ENCODE results near the gene CENPH. TPM values are rescaled to one million over a fixed set of nuclear protein-coding genes. Genes with fewer than 3 reads are reported as not detected.

The CENPH gene
- polyA plus RNA-seq, 1 of the 3 experiments (the other 2 are of a cell fraction) = 14.6 TPM

DNA sequence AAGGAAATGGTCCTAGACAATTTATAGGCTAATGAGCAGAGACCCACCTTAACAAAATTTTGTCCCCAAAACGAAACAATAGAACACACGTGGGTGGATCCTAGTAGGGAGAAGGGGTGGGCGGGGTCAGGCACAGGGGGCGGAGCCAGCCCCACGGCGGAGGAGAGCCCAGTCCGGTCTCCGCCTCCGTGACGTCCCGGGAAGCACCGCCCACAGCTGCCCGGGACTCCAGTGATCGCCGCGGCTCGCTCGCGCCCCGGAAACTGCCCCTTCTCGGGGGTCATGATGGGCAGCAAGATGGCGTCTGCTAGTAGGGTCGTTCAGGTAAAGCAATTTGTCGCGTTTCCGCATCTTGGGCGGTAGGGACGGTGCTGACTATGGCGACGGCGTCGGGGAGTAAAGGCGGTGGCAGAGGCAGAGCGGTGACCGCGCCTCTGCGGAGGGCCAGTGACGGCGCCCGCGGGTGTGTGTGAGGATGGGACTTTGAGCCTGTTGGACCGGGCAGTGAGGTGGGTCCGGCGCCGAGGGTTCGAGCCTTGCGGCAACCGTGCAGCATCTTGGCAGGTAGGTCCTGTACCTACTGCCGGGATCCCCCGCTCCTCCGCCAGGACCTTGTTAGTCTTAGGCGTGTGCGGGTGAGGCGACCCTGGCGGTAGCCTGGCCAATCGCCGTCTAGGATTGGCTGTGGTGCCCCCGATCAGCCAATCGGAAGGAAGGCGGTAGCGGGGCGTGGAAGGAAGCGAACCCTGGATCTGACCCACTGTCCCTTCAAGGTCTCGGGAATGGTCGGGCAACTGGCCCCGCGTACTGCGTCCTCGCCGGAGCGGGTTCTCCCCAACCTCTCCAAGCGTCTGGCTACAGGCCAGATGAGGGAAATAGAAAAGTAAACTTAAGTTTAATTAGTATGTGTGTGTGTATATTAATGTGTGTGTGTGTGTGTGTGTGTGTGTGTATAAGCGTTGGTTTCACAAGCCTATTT is 28.5 kb downstream of the CENPH start:
- H2AFZ ChIP-seq (ENCODE audit: low read depth) = peak overlapping the region; percentile 100
- H3K4me3 ChIP-seq (ENCODE audit: low read depth in 2 of 2, low read length in 1 of 2) = peak overlapping the region; percentile 89 to 90
- H3F3A ChIP-seq (replicated peaks; ENCODE audit: insufficient read depth) = peaks cover 30% of the 10 kb centered on the region
- peak; percentile 98 for DNase-seq
- H3K9me3 ChIP-seq = no peaks in the 10 kb centered on the region
- H3K27ac ChIP-seq (ENCODE audit: low read depth in 2 of 2, low read length in 1 of 2) = peak overlapping the region; percentile 82 to 90
- H3K4me1 ChIP-seq (ENCODE audit: control insufficient read depth in 1 of 2, insufficient read depth in 2 of 2, low read depth in 1 of 2, low read length in 1 of 2) = peaks cover 3 to 5% of the 10 kb centered on the region in 2 experiments; a peak in 3 of 4 replicates
- CTCF ChIA-PET = interaction anchor here (0.7 to 1.4 kb wide), 2 partner anchors 28 to 117 kb away, joined by 3 to 6 read pairs; partner anchors contain the start of gene CENPH
- WGBS (ENCODE audit: low lambda C conversion rate) = under 1% methylated on average over 38 of the region's 73 CpGs
- POLR2A ChIA-PET = interaction anchor here (0.6 kb wide), 1 partner anchor 58 kb away, joined by 6 read pairs; no protein-coding TSS in a partner anchor
- H3K36me3 ChIP-seq (replicated peaks in 1 of 2; ENCODE audit: control insufficient read depth in 1 of 2, insufficient read depth in 2 of 2, low read length in 1 of 2) = peaks cover 0 to 4% of the 10 kb centered on the region in 2 experiments
- no peaks in the 10 kb centered on the region for H3K27me3 ChIP-seq (ENCODE audit: insufficient read depth)
- H3K9me2 ChIP-seq = no peaks in the 10 kb centered on the region
- H3K4me2 ChIP-seq = peak overlapping the region; percentile 80
- H3K79me2 ChIP-seq (ENCODE audit: insufficient read depth) = peaks cover 43% of the 10 kb centered on the region
- H4K20me1 ChIP-seq (ENCODE audit: insufficient read depth) = no peaks in the 10 kb centered on the region
- peak overlapping the region; percentile 84 for H3K9ac ChIP-seq
- no peak for TF ChIP-seq FOSL2 (IDR thresholded peaks at IDR 0.05; ENCODE audit: borderline replicate concordance, low read depth)
- TF ChIP-seq MEF2A (IDR thresholded peaks at IDR 0.05; ENCODE audit: borderline replicate concordance, low read depth) = no peak
- peak; percentile 68 for TF ChIP-seq GABPA (IDR thresholded peaks at IDR 0.05; ENCODE audit: low read depth)
- TF ChIP-seq RAD21 (IDR thresholded peaks at IDR 0.05; ENCODE audit: low read length) = no peak
- no peak for TF ChIP-seq TEAD4 (IDR thresholded peaks at IDR 0.05; ENCODE audit: borderline replicate concordance, insufficient read depth)
- TF ChIP-seq EP300 (IDR thresholded peaks at IDR 0.05; ENCODE audit: borderline replicate concordance in 1 of 2, low read depth in 1 of 2, low read length in 1 of 2) = no peak
- peak; percentile 89 for TF ChIP-seq YY1 (IDR thresholded peaks at IDR 0.05; ENCODE audit: low read depth)
- no peak for TF ChIP-seq FOXM1 (IDR thresholded peaks at IDR 0.05; ENCODE audit: low read depth)
- TF ChIP-seq SMC3 (IDR thresholded peaks at IDR 0.05; ENCODE audit: low read depth, low read length) = no peak
- TF ChIP-seq, protein P1, sequence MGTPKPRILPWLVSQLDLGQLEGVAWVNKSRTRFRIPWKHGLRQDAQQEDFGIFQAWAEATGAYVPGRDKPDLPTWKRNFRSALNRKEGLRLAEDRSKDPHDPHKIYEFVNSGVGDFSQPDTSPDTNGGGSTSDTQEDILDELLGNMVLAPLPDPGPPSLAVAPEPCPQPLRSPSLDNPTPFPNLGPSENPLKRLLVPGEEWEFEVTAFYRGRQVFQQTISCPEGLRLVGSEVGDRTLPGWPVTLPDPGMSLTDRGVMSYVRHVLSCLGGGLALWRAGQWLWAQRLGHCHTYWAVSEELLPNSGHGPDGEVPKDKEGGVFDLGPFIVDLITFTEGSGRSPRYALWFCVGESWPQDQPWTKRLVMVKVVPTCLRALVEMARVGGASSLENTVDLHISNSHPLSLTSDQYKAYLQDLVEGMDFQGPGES (IDR thresholded peaks at IDR 0.05; ENCODE audit: low read depth, low read length) = no peak
- no peak for TF ChIP-seq GATA2 (CRISPR knock-in tag; IDR thresholded peaks at IDR 0.05)
- TF ChIP-seq TCF12 (IDR thresholded peaks at IDR 0.05) = no peak
- peak; percentile 90 for TF ChIP-seq MXI1 (IDR thresholded peaks at IDR 0.05; ENCODE audit: low read depth, low read length)
- TF ChIP-seq, protein P2, sequence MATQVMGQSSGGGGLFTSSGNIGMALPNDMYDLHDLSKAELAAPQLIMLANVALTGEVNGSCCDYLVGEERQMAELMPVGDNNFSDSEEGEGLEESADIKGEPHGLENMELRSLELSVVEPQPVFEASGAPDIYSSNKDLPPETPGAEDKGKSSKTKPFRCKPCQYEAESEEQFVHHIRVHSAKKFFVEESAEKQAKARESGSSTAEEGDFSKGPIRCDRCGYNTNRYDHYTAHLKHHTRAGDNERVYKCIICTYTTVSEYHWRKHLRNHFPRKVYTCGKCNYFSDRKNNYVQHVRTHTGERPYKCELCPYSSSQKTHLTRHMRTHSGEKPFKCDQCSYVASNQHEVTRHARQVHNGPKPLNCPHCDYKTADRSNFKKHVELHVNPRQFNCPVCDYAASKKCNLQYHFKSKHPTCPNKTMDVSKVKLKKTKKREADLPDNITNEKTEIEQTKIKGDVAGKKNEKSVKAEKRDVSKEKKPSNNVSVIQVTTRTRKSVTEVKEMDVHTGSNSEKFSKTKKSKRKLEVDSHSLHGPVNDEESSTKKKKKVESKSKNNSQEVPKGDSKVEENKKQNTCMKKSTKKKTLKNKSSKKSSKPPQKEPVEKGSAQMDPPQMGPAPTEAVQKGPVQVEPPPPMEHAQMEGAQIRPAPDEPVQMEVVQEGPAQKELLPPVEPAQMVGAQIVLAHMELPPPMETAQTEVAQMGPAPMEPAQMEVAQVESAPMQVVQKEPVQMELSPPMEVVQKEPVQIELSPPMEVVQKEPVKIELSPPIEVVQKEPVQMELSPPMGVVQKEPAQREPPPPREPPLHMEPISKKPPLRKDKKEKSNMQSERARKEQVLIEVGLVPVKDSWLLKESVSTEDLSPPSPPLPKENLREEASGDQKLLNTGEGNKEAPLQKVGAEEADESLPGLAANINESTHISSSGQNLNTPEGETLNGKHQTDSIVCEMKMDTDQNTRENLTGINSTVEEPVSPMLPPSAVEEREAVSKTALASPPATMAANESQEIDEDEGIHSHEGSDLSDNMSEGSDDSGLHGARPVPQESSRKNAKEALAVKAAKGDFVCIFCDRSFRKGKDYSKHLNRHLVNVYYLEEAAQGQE (IDR thresholded peaks at IDR 0.05; ENCODE audit: low read depth, low read length) = no peak
- TF ChIP-seq, protein P3, sequence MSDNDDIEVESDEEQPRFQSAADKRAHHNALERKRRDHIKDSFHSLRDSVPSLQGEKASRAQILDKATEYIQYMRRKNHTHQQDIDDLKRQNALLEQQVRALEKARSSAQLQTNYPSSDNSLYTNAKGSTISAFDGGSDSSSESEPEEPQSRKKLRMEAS (IDR thresholded peaks at IDR 0.05; ENCODE audit: low read depth) = peak; percentile 65
- TF ChIP-seq, protein P4, sequence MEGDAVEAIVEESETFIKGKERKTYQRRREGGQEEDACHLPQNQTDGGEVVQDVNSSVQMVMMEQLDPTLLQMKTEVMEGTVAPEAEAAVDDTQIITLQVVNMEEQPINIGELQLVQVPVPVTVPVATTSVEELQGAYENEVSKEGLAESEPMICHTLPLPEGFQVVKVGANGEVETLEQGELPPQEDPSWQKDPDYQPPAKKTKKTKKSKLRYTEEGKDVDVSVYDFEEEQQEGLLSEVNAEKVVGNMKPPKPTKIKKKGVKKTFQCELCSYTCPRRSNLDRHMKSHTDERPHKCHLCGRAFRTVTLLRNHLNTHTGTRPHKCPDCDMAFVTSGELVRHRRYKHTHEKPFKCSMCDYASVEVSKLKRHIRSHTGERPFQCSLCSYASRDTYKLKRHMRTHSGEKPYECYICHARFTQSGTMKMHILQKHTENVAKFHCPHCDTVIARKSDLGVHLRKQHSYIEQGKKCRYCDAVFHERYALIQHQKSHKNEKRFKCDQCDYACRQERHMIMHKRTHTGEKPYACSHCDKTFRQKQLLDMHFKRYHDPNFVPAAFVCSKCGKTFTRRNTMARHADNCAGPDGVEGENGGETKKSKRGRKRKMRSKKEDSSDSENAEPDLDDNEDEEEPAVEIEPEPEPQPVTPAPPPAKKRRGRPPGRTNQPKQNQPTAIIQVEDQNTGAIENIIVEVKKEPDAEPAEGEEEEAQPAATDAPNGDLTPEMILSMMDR (IDR thresholded peaks at IDR 0.05) = peak; percentile 13; the same call in 1 of the 2 replicates
- TF ChIP-seq SIN3A (IDR thresholded peaks at IDR 0.05; ENCODE audit: borderline replicate concordance, low read depth, low read length) = 0 out of 2 replicates have a peak, but pooled peaks have one; percentile 9
- TF ChIP-seq, protein P5, sequence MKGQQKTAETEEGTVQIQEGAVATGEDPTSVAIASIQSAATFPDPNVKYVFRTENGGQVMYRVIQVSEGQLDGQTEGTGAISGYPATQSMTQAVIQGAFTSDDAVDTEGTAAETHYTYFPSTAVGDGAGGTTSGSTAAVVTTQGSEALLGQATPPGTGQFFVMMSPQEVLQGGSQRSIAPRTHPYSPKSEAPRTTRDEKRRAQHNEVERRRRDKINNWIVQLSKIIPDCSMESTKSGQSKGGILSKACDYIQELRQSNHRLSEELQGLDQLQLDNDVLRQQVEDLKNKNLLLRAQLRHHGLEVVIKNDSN (IDR thresholded peaks at IDR 0.05; ENCODE audit: borderline replicate concordance, low read depth) = no peak
- no peak for TF ChIP-seq JUND (IDR thresholded peaks at IDR 0.05)
- TF ChIP-seq, protein P6, sequence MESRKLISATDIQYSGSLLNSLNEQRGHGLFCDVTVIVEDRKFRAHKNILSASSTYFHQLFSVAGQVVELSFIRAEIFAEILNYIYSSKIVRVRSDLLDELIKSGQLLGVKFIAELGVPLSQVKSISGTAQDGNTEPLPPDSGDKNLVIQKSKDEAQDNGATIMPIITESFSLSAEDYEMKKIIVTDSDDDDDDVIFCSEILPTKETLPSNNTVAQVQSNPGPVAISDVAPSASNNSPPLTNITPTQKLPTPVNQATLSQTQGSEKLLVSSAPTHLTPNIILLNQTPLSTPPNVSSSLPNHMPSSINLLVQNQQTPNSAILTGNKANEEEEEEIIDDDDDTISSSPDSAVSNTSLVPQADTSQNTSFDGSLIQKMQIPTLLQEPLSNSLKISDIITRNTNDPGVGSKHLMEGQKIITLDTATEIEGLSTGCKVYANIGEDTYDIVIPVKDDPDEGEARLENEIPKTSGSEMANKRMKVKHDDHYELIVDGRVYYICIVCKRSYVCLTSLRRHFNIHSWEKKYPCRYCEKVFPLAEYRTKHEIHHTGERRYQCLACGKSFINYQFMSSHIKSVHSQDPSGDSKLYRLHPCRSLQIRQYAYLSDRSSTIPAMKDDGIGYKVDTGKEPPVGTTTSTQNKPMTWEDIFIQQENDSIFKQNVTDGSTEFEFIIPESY (IDR thresholded peaks at IDR 0.05; ENCODE audit: borderline replicate concordance, low read depth) = no peak
- TF ChIP-seq ELF1 (IDR thresholded peaks at IDR 0.05) = peak; percentile 46
- peak; percentile 41; the same call in 1 of the 2 replicates for TF ChIP-seq RXRA (IDR thresholded peaks at IDR 0.05; ENCODE audit: borderline replicate concordance, low read depth)
- TF ChIP-seq NRF1 (IDR thresholded peaks at IDR 0.05; ENCODE audit: low read depth, low read length) = no peak

All from SK-N-SH (cell line).